Neural cell (in vitro differentiated cells): Measurements from ENCODE around the gene BCAS4. TPM values are rescaled to one million over a fixed set of nuclear protein-coding genes. Genes with fewer than 3 reads are reported as not detected.

Experiments used
- H2AFZ ChIP-seq: fragments of 200-600, 300-800 bp; sonication (generic), shearing (Covaris generic); 2 replicates; pipeline ENCODE4 v1.6.0; 2014; ENCODE audit warnings: low read depth, mild to moderate bottlenecking, antibody characterized with exemption, low read length, moderate library complexity
- H3F3A ChIP-seq: fragments of 200-600 bp; shearing (Covaris generic); 2 replicates; pipeline ENCODE4 v1.6.1; 2016; ENCODE audit warnings: mild to moderate bottlenecking, moderate library complexity, mixed read lengths, antibody characterized with exemption, low read length; ENCODE audit not compliant: insufficient read depth, poor library complexity, severe bottlenecking
- H3K27ac ChIP-seq: fragments of 200-600, 300-800 bp; sonication (generic), shearing (Covaris generic); 2 replicates; pipeline ENCODE4 v1.5.1; 2014; ENCODE audit warnings: mild to moderate bottlenecking, low read length, moderate library complexity
- H3K27me3 ChIP-seq: fragments of 300-800, 200-600 bp; sonication (generic), shearing (Covaris generic); 2 replicates; pipeline ENCODE4 v1.6.0; 2014; ENCODE audit warnings: mild to moderate bottlenecking, low read depth, low read length, moderate library complexity; ENCODE audit not compliant: insufficient read depth
- H3K36me3 ChIP-seq: fragments of 300-800, 200-600 bp; sonication (generic), shearing (Covaris generic); 2 replicates; pipeline ENCODE4 v1.5.1; 2014; ENCODE audit warnings: mild to moderate bottlenecking, antibody characterized with exemption, low read length, moderate library complexity; ENCODE audit not compliant: insufficient read depth
- H3K4me2 ChIP-seq: fragments of 300-800, 200-600 bp; sonication (generic), shearing (Covaris generic); 2 replicates; pipeline ENCODE4 v1.6.0; 2014; ENCODE audit warnings: mild to moderate bottlenecking, low read length
- H3K4me3 ChIP-seq: fragments of 300-800, 200-600 bp; sonication (generic), shearing (Covaris generic); 2 replicates; pipeline ENCODE4 v1.5.1; 2014; ENCODE audit warnings: mild to moderate bottlenecking, low read length, moderate library complexity
- H3K79me2 ChIP-seq: fragments of 200-600 bp; shearing (Covaris generic); replicated peaks from 2 replicates; pipeline ENCODE4 v1.6.0; 2014; ENCODE audit warnings: mild to moderate bottlenecking, low read length, moderate library complexity; ENCODE audit not compliant: insufficient read depth
- H3K9ac ChIP-seq: fragments of 300-800, 200-600 bp; sonication (generic), shearing (Covaris generic); 2 replicates; pipeline ENCODE4 v1.6.1; 2016; ENCODE audit warnings: mild to moderate bottlenecking, low read length, mixed read lengths
- H3K9me2 ChIP-seq: fragments of 200-600 bp; shearing (Covaris generic); 2 replicates; pipeline ENCODE4 v1.6.1; 2016; ENCODE audit warnings: mild to moderate bottlenecking, low read length, mixed read lengths; ENCODE audit not compliant: insufficient read depth
- H3K9me3 ChIP-seq: fragments of 200-600, 300-800 bp; sonication (generic), shearing (Covaris generic); 2 replicates; pipeline ENCODE4 v1.6.1; 2016; ENCODE audit warnings: mild to moderate bottlenecking, mixed run types, low read length, moderate library complexity, mixed read lengths
- H4K20me1 ChIP-seq: fragments of 200-600 bp; shearing (Covaris generic); 2 replicates; pipeline ENCODE4 v1.6.1; 2016; ENCODE audit warnings: mild to moderate bottlenecking, mixed run types; ENCODE audit not compliant: insufficient read depth
- EP300 ChIP-seq: fragments of 450-650 bp; conservative IDR thresholded peaks from 2 replicates; pipeline ENCODE4 v1.6.1; 2014; ENCODE audit warnings: antibody characterized with exemption, mild to moderate bottlenecking, moderate library complexity; ENCODE audit not compliant: poor library complexity, severe bottlenecking
- EZH2 ChIP-seq: fragments of 200-600, 300-800 bp; shearing (Covaris generic), sonication (generic); IDR thresholded peaks from 2 replicates; pipeline ENCODE4 v1.6.1; 2014; ENCODE audit warnings: antibody characterized with exemption, low read length, borderline replicate concordance, mild to moderate bottlenecking; ENCODE audit not compliant: insufficient read depth, poor library complexity, severe bottlenecking
- MXI1 ChIP-seq: fragments of 450-650 bp; conservative IDR thresholded peaks from 2 replicates; pipeline ENCODE4 v1.6.1; 2014; ENCODE audit warnings: antibody characterized with exemption, mild to moderate bottlenecking; ENCODE audit not compliant: poor library complexity, severe bottlenecking
- POLR2AphosphoS5 ChIP-seq: IDR thresholded peaks from 2 replicates; pipeline ENCODE4 v1.6.1; 2012
- RAD21 ChIP-seq: fragments of 450-650 bp; conservative IDR thresholded peaks from 2 replicates; pipeline ENCODE4 v1.6.1; 2014; ENCODE audit warnings: antibody characterized with exemption, mild to moderate bottlenecking, moderate library complexity
- SMC3 ChIP-seq: fragments of 450-650 bp; conservative IDR thresholded peaks from 2 replicates; pipeline ENCODE4 v1.6.1; 2014; ENCODE audit warnings: antibody characterized with exemption, mild to moderate bottlenecking, moderate library complexity; ENCODE audit not compliant: poor library complexity
- polyA plus RNA-seq: library from polyadenylated mRNA; depleted of rRNA; stranded (reverse); fragments of >200 nt; gene quantifications from 2 replicates; pipeline ENCODE4 v1.2.3, GENCODE V29; 2014
- TF ChIP-seq, protein P1 (sequence below): IDR thresholded peaks from 2 replicates; pipeline ENCODE4 v1.6.1; 2012; ENCODE audit warnings: borderline replicate concordance
- TF ChIP-seq, protein P2 (sequence below): fragments of 450-650 bp; IDR thresholded peaks from 2 replicates; pipeline ENCODE4 v1.5.1; 2014; ENCODE audit warnings: antibody characterized with exemption, mild to moderate bottlenecking, moderate library complexity; ENCODE audit not compliant: poor library complexity, severe bottlenecking

The BCAS4 gene
- polyA plus RNA-seq, 1 donor from 2014 or later = 24.6 TPM

DNA sequence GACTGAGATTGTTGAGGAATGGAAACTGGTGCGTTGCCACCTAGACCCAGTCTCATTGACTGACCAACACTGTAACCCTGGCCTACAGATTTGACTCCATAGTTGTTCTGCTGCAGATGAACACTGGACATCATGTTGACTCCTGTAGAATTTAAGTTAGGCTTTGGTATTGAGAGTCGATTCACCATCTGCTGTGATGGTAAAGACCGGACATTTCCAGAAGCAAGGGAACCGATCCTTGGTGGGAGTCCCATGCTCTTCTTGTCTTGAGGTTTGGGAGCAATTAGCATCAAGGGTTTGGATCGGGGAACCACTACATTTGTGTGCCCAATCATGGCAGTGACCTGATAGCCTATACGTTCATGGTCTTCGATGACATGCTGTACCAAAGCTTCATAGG, 98.8 kb downstream of the BCAS4 start:
- Histone ChIP-seq H3K79me2 (peaks cover 15% of the 10 kb centered on the region), H4K20me1 (peaks cover 7% of the 10 kb centered on the region)
- TF ChIP-seq, protein P1, sequence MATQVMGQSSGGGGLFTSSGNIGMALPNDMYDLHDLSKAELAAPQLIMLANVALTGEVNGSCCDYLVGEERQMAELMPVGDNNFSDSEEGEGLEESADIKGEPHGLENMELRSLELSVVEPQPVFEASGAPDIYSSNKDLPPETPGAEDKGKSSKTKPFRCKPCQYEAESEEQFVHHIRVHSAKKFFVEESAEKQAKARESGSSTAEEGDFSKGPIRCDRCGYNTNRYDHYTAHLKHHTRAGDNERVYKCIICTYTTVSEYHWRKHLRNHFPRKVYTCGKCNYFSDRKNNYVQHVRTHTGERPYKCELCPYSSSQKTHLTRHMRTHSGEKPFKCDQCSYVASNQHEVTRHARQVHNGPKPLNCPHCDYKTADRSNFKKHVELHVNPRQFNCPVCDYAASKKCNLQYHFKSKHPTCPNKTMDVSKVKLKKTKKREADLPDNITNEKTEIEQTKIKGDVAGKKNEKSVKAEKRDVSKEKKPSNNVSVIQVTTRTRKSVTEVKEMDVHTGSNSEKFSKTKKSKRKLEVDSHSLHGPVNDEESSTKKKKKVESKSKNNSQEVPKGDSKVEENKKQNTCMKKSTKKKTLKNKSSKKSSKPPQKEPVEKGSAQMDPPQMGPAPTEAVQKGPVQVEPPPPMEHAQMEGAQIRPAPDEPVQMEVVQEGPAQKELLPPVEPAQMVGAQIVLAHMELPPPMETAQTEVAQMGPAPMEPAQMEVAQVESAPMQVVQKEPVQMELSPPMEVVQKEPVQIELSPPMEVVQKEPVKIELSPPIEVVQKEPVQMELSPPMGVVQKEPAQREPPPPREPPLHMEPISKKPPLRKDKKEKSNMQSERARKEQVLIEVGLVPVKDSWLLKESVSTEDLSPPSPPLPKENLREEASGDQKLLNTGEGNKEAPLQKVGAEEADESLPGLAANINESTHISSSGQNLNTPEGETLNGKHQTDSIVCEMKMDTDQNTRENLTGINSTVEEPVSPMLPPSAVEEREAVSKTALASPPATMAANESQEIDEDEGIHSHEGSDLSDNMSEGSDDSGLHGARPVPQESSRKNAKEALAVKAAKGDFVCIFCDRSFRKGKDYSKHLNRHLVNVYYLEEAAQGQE = no peak

DNA sequence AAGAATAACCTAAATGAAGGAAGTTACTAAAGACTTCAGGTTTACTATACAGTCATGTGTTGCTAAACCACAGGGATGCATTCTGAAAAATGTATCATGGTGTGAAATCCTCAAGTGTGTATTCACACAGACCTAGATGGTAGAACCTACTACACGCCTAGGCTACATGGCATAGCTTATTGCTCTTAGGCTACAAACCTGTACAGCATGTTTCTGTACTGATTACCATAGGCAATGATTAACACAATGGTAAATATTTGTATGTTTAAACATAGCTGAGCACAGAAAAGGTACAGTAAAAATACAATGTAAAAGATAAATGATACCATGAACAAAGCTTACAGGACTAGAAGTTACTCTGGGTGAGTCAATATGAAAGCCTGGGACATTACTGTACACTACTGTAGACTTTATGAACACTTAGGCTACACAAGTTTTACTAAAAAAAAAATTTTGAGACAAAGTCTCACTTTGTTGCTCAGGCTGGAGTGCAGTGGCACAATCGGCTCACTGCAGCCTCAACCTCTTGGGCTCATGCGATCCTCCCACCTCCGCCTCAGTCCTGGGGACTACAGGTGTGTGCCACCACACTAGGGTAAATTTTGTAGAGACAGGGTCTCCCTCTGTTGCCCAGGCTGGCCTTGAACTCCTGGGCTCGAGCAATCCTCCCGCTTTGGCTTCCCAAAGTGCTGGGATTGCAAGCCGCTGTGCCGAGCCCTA, 100.4 kb downstream of the BCAS4 start:
- Histone ChIP-seq H3K79me2 (peaks cover 29% of the 10 kb centered on the region), H4K20me1 (peaks cover 10% of the 10 kb centered on the region), H2AFZ (no peak overlapping the region), H3K27me3 (no peaks in the 10 kb centered on the region), H3K27ac (no peak overlapping the region), H3K4me3 (no peak overlapping the region), H3K9ac (no peak overlapping the region), H3K4me2 (no peak overlapping the region), H3F3A (no peaks in the 10 kb centered on the region), H3K9me2 (no peaks in the 10 kb centered on the region), H3K36me3 (peaks cover 16% of the 10 kb centered on the region), H3K9me3 (no peaks in the 10 kb centered on the region)
- no peak for TF ChIP-seq EP300
- no peak for TF ChIP-seq MXI1
- TF ChIP-seq RAD21 = no peak
- no peak for TF ChIP-seq SMC3
- no peak for TF ChIP-seq EZH2
- TF ChIP-seq, protein P2, sequence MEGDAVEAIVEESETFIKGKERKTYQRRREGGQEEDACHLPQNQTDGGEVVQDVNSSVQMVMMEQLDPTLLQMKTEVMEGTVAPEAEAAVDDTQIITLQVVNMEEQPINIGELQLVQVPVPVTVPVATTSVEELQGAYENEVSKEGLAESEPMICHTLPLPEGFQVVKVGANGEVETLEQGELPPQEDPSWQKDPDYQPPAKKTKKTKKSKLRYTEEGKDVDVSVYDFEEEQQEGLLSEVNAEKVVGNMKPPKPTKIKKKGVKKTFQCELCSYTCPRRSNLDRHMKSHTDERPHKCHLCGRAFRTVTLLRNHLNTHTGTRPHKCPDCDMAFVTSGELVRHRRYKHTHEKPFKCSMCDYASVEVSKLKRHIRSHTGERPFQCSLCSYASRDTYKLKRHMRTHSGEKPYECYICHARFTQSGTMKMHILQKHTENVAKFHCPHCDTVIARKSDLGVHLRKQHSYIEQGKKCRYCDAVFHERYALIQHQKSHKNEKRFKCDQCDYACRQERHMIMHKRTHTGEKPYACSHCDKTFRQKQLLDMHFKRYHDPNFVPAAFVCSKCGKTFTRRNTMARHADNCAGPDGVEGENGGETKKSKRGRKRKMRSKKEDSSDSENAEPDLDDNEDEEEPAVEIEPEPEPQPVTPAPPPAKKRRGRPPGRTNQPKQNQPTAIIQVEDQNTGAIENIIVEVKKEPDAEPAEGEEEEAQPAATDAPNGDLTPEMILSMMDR = no peak
- TF ChIP-seq, protein P1 = no peak
- TF ChIP-seq POLR2AphosphoS5 = no peak

More for the DNA sequence above, 98.8 kb downstream of the BCAS4 start:
- Histone ChIP-seq H2AFZ (no peak overlapping the region), H3K4me2 (no peak overlapping the region), H3K4me3 (no peak overlapping the region), H3F3A (no peaks in the 10 kb centered on the region), H3K27me3 (no peaks in the 10 kb centered on the region), H3K36me3 (peaks cover 12% of the 10 kb centered on the region), H3K9me2 (no peaks in the 10 kb centered on the region), H3K9me3 (no peaks in the 10 kb centered on the region), H3K27ac (no peak overlapping the region), H3K9ac (no peak overlapping the region)
